SK-N-SH treated with all-trans-retinoic acid at 6 μM for 48 hours (cell line): ENCODE data around the gene DPH3.

Experiments
- ATAC-seq: fragments of 200-7000 bp; cut with Tn5 transposase; 3 replicates; pipeline ENCODE4 v1.9.1; 2020; ENCODE audit warnings: mild to moderate bottlenecking, moderate library complexity
- ARNTL ChIP-seq: fragments of 450-650 bp; formaldehyde crosslinking; IDR thresholded peaks from 2 replicates; pipeline ENCODE4 v1.5.0; 2020; ENCODE audit warnings: low read depth, mild to moderate bottlenecking, moderate library complexity, borderline replicate concordance
- CREB5 ChIP-seq: fragments of 250-450 bp; sonication (Bioruptor Pico); IDR thresholded peaks from 2 replicates; pipeline ENCODE4 v1.5.1; 2020; ENCODE audit warnings: low read depth, mild to moderate bottlenecking, moderate library complexity
- CSDC2 ChIP-seq: fragments of 250-450 bp; sonication (Bioruptor Pico); IDR thresholded peaks from 2 replicates; pipeline ENCODE4 v1.5.0; 2020; ENCODE audit warnings: mild to moderate bottlenecking, moderate library complexity
- CSRNP3 ChIP-seq: fragments of 250-450 bp; sonication (Bioruptor Pico); IDR thresholded peaks from 2 replicates; pipeline ENCODE4 v1.5.1; 2021; ENCODE audit warnings: mild to moderate bottlenecking, moderate library complexity
- ESRRG ChIP-seq: fragments of 250-450 bp; sonication (Bioruptor Pico); IDR thresholded peaks from 2 replicates; pipeline ENCODE4 v1.6.1; 2021; ENCODE audit warnings: mild to moderate bottlenecking
- GLIS3 ChIP-seq: fragments of 250-450 bp; sonication (Bioruptor Pico); IDR thresholded peaks from 2 replicates; pipeline ENCODE4 v1.5.0; 2020; ENCODE audit warnings: mild to moderate bottlenecking, moderate library complexity
- ISL1 ChIP-seq: fragments of 250-450 bp; sonication (Bioruptor Pico); IDR thresholded peaks from 2 replicates; pipeline ENCODE4 v2.1.2; 2022; ENCODE audit warnings: mild to moderate bottlenecking, moderate library complexity
- OSR1 ChIP-seq: fragments of 250-450 bp; sonication (Bioruptor Pico); IDR thresholded peaks from 2 replicates; pipeline ENCODE4 v1.8.0; 2022; ENCODE audit warnings: moderate library complexity, mild to moderate bottlenecking, inconsistent platforms
- PATZ1 ChIP-seq: fragments of 250-450 bp; sonication (Bioruptor Pico); IDR thresholded peaks from 2 replicates; pipeline ENCODE4 v1.8.0; 2020; ENCODE audit warnings: mild to moderate bottlenecking, moderate library complexity, borderline replicate concordance
- POU6F1 ChIP-seq: fragments of 250-450 bp; sonication (Bioruptor Pico); IDR thresholded peaks from 2 replicates; pipeline ENCODE4 v1.8.0; 2021; ENCODE audit warnings: low read depth, mild to moderate bottlenecking, moderate library complexity, borderline replicate concordance
- PPARA ChIP-seq: fragments of 250-450 bp; sonication (Bioruptor Pico); IDR thresholded peaks from 2 replicates; pipeline ENCODE4 v1.5.0; 2020; ENCODE audit warnings: mild to moderate bottlenecking, borderline replicate concordance
- RARB ChIP-seq: fragments of 250-450 bp; sonication (Bioruptor Pico); IDR thresholded peaks from 2 replicates; pipeline ENCODE4 v1.8.0; 2021; ENCODE audit warnings: mild to moderate bottlenecking, moderate library complexity
- SNAI2 ChIP-seq: fragments of 250-450 bp; sonication (Bioruptor Pico); IDR thresholded peaks from 2 replicates; pipeline ENCODE4 v1.5.0; 2020; ENCODE audit warnings: mild to moderate bottlenecking, moderate library complexity
- TCF4 ChIP-seq: fragments of 250-450 bp; sonication (Bioruptor Pico); IDR thresholded peaks from 2 replicates; pipeline ENCODE4 v1.8.0; 2021; ENCODE audit warnings: mild to moderate bottlenecking, moderate library complexity, borderline replicate concordance
- TOX ChIP-seq: fragments of 250-450 bp; sonication (Bioruptor Pico); IDR thresholded peaks from 2 replicates; pipeline ENCODE4 v1.8.0; 2021; ENCODE audit warnings: mild to moderate bottlenecking, moderate library complexity, borderline replicate concordance
- TSHZ2 ChIP-seq: fragments of 250-450 bp; sonication (Bioruptor Pico); IDR thresholded peaks from 2 replicates; pipeline ENCODE4 v1.5.0; 2020; ENCODE audit warnings: mild to moderate bottlenecking, moderate library complexity
- ZFP3 ChIP-seq: fragments of 250-450 bp; sonication (Bioruptor Pico); IDR thresholded peaks from 2 replicates; pipeline ENCODE4 v1.5.0; 2020; ENCODE audit warnings: mild to moderate bottlenecking, moderate library complexity
- ZFP30 ChIP-seq: fragments of 450-650 bp; formaldehyde crosslinking; IDR thresholded peaks from 2 replicates; pipeline ENCODE4 v1.5.0; 2022; ENCODE audit warnings: mild to moderate bottlenecking, moderate library complexity
- ZNF565 ChIP-seq: fragments of 450-650 bp; formaldehyde crosslinking; conservative IDR thresholded peaks from 2 replicates; pipeline ENCODE4 v1.5.0; 2020; ENCODE audit warnings: low read depth, mild to moderate bottlenecking, moderate library complexity
- ZNF70 ChIP-seq: fragments of 450-650 bp; formaldehyde crosslinking; IDR thresholded peaks from 2 replicates; pipeline ENCODE4 v1.5.0; 2020; ENCODE audit warnings: mild to moderate bottlenecking, moderate library complexity
- ZNF8 ChIP-seq: fragments of 450-650 bp; formaldehyde crosslinking; IDR thresholded peaks from 2 replicates; pipeline ENCODE4 v1.5.0; 2020; ENCODE audit warnings: mild to moderate bottlenecking, moderate library complexity

Gene DPH3

GRCh38 chr3:16273867-16274266, 9.1 kb upstream of the DPH3 start:
- TF ChIP-seq SNAI2 (CRISPR knock-in tag) (no peak), GLIS3 (CRISPR knock-in tag) (no peak), CSDC2 (CRISPR knock-in tag) (no peak), OSR1 (CRISPR knock-in tag) (no peak), ESRRG (CRISPR knock-in tag) (no peak), CSRNP3 (CRISPR knock-in tag) (no peak)
- no peak for ATAC-seq

GRCh38 chr3:16272588-16272987, 7.8 kb upstream of the DPH3 start:
- TF ChIP-seq ISL1 (no peak), ZFP30 (no peak), CSRNP3 (CRISPR knock-in tag) (no peak), CREB5 (CRISPR knock-in tag) (no peak), TCF4 (CRISPR knock-in tag) (no peak), RARB (CRISPR knock-in tag) (no peak)
- TF ChIP-seq, all 23 proteins: peak for 0
- ATAC-seq, result no peak

- TF ChIP-seq ZNF70 (CRISPR knock-in tag) (no peak), RARB (CRISPR knock-in tag) (no peak), ZFP30 (no peak), ARNTL (no peak), CSDC2 (CRISPR knock-in tag) (no peak), CREB5 (CRISPR knock-in tag) (no peak), PATZ1 (CRISPR knock-in tag) (no peak), TOX (CRISPR knock-in tag) (no peak), SNAI2 (CRISPR knock-in tag) (no peak), TCF4 (CRISPR knock-in tag) (no peak), GLIS3 (CRISPR knock-in tag) (no peak), ISL1 (no peak), CSRNP3 (CRISPR knock-in tag) (no peak), PPARA (no peak), POU6F1 (CRISPR knock-in tag) (no peak), ZFP3 (no peak), ZNF8 (no peak), TSHZ2 (CRISPR knock-in tag) (no peak), ZNF565 (CRISPR knock-in tag) (no peak)
- no peak for ATAC-seq
Measured at GRCh38 chr3:16270855-16271254, 6.1 kb upstream of the DPH3 start.
